Neural cell (in vitro differentiated cells): ENCODE data around the gene LRRC2. TPM values are rescaled to one million over a fixed set of nuclear protein-coding genes. Genes with fewer than 3 reads are reported as not detected.

Source experiments
- H2AFZ ChIP-seq: fragments of 200-600, 300-800 bp; sonication (generic), shearing (Covaris generic); 2 replicates; pipeline ENCODE4 v1.6.0; 2014; ENCODE audit warnings: low read depth, mild to moderate bottlenecking, antibody characterized with exemption, low read length, moderate library complexity
- H3F3A ChIP-seq: fragments of 200-600 bp; shearing (Covaris generic); 2 replicates; pipeline ENCODE4 v1.6.1; 2016; ENCODE audit warnings: mild to moderate bottlenecking, moderate library complexity, mixed read lengths, antibody characterized with exemption, low read length; ENCODE audit not compliant: insufficient read depth, poor library complexity, severe bottlenecking
- H3K27ac ChIP-seq: fragments of 200-600, 300-800 bp; sonication (generic), shearing (Covaris generic); 2 replicates; pipeline ENCODE4 v1.5.1; 2014; ENCODE audit warnings: mild to moderate bottlenecking, low read length, moderate library complexity
- H3K27me3 ChIP-seq: fragments of 300-800, 200-600 bp; sonication (generic), shearing (Covaris generic); 2 replicates; pipeline ENCODE4 v1.6.0; 2014; ENCODE audit warnings: mild to moderate bottlenecking, low read depth, low read length, moderate library complexity; ENCODE audit not compliant: insufficient read depth
- H3K36me3 ChIP-seq: fragments of 300-800, 200-600 bp; sonication (generic), shearing (Covaris generic); 2 replicates; pipeline ENCODE4 v1.5.1; 2014; ENCODE audit warnings: mild to moderate bottlenecking, antibody characterized with exemption, low read length, moderate library complexity; ENCODE audit not compliant: insufficient read depth
- H3K4me2 ChIP-seq: fragments of 300-800, 200-600 bp; sonication (generic), shearing (Covaris generic); 2 replicates; pipeline ENCODE4 v1.6.0; 2014; ENCODE audit warnings: mild to moderate bottlenecking, low read length
- H3K4me3 ChIP-seq: fragments of 300-800, 200-600 bp; sonication (generic), shearing (Covaris generic); 2 replicates; pipeline ENCODE4 v1.5.1; 2014; ENCODE audit warnings: mild to moderate bottlenecking, low read length, moderate library complexity
- H3K79me2 ChIP-seq: fragments of 200-600 bp; shearing (Covaris generic); replicated peaks from 2 replicates; pipeline ENCODE4 v1.6.0; 2014; ENCODE audit warnings: mild to moderate bottlenecking, low read length, moderate library complexity; ENCODE audit not compliant: insufficient read depth
- H3K9ac ChIP-seq: fragments of 300-800, 200-600 bp; sonication (generic), shearing (Covaris generic); 2 replicates; pipeline ENCODE4 v1.6.1; 2016; ENCODE audit warnings: mild to moderate bottlenecking, low read length, mixed read lengths
- H3K9me2 ChIP-seq: fragments of 200-600 bp; shearing (Covaris generic); 2 replicates; pipeline ENCODE4 v1.6.1; 2016; ENCODE audit warnings: mild to moderate bottlenecking, low read length, mixed read lengths; ENCODE audit not compliant: insufficient read depth
- H3K9me3 ChIP-seq: fragments of 200-600, 300-800 bp; sonication (generic), shearing (Covaris generic); 2 replicates; pipeline ENCODE4 v1.6.1; 2016; ENCODE audit warnings: mild to moderate bottlenecking, mixed run types, low read length, moderate library complexity, mixed read lengths
- H4K20me1 ChIP-seq: fragments of 200-600 bp; shearing (Covaris generic); 2 replicates; pipeline ENCODE4 v1.6.1; 2016; ENCODE audit warnings: mild to moderate bottlenecking, mixed run types; ENCODE audit not compliant: insufficient read depth
- CTCF ChIP-seq: fragments of 450-650 bp; IDR thresholded peaks from 2 replicates; pipeline ENCODE4 v1.5.1; 2014; ENCODE audit warnings: antibody characterized with exemption, mild to moderate bottlenecking, moderate library complexity; ENCODE audit not compliant: poor library complexity, severe bottlenecking
- EP300 ChIP-seq: fragments of 450-650 bp; conservative IDR thresholded peaks from 2 replicates; pipeline ENCODE4 v1.6.1; 2014; ENCODE audit warnings: antibody characterized with exemption, mild to moderate bottlenecking, moderate library complexity; ENCODE audit not compliant: poor library complexity, severe bottlenecking
- EZH2 ChIP-seq: fragments of 200-600, 300-800 bp; shearing (Covaris generic), sonication (generic); IDR thresholded peaks from 2 replicates; pipeline ENCODE4 v1.6.1; 2014; ENCODE audit warnings: antibody characterized with exemption, low read length, borderline replicate concordance, mild to moderate bottlenecking; ENCODE audit not compliant: insufficient read depth, poor library complexity, severe bottlenecking
- MXI1 ChIP-seq: fragments of 450-650 bp; conservative IDR thresholded peaks from 2 replicates; pipeline ENCODE4 v1.6.1; 2014; ENCODE audit warnings: antibody characterized with exemption, mild to moderate bottlenecking; ENCODE audit not compliant: poor library complexity, severe bottlenecking
- POLR2AphosphoS5 ChIP-seq: IDR thresholded peaks from 2 replicates; pipeline ENCODE4 v1.6.1; 2012
- RAD21 ChIP-seq: fragments of 450-650 bp; conservative IDR thresholded peaks from 2 replicates; pipeline ENCODE4 v1.6.1; 2014; ENCODE audit warnings: antibody characterized with exemption, mild to moderate bottlenecking, moderate library complexity
- REST ChIP-seq: IDR thresholded peaks from 2 replicates; pipeline ENCODE4 v1.6.1; 2012; ENCODE audit warnings: borderline replicate concordance
- SMC3 ChIP-seq: fragments of 450-650 bp; conservative IDR thresholded peaks from 2 replicates; pipeline ENCODE4 v1.6.1; 2014; ENCODE audit warnings: antibody characterized with exemption, mild to moderate bottlenecking, moderate library complexity; ENCODE audit not compliant: poor library complexity
- TAF1 ChIP-seq: IDR thresholded peaks from 2 replicates; pipeline ENCODE4 v1.6.1; 2012; ENCODE audit warnings: low read depth
- polyA plus RNA-seq: library from polyadenylated mRNA; depleted of rRNA; stranded (reverse); fragments of >200 nt; gene quantifications from 2 replicates; pipeline ENCODE4 v1.2.3, GENCODE V29; 2014

Gene LRRC2
- polyA plus RNA-seq, 1 donor from 2014 or later, result not detected

- Histone ChIP-seq H3K4me2 (no peak overlapping the region), H3K36me3 (no peaks in the 10 kb centered on the region), H4K20me1 (no peaks in the 10 kb centered on the region), H3K9me2 (no peaks in the 10 kb centered on the region), H3K27me3 (no peaks in the 10 kb centered on the region), H3F3A (no peaks in the 10 kb centered on the region), H2AFZ (no peak overlapping the region), H3K27ac (no peak overlapping the region), H3K79me2 (no peaks in the 10 kb centered on the region), H3K9me3 (no peaks in the 10 kb centered on the region), H3K4me3 (no peak overlapping the region), H3K9ac (no peak overlapping the region)
- TF ChIP-seq EP300 (no peak), EZH2 (no peak)
These were observed 45.6 kb downstream of the LRRC2 start for GRCh38 chr3:46520531-46520930.

- Histone ChIP-seq H3K27me3 (no peaks in the 10 kb centered on the region), H3K9me3 (no peaks in the 10 kb centered on the region), H3F3A (no peaks in the 10 kb centered on the region), H3K4me2 (no peak overlapping the region), H2AFZ (no peak overlapping the region), H3K79me2 (no peaks in the 10 kb centered on the region), H3K27ac (no peak overlapping the region), H3K36me3 (no peaks in the 10 kb centered on the region), H3K9me2 (no peaks in the 10 kb centered on the region), H3K4me3 (no peak overlapping the region), H3K9ac (no peak overlapping the region), H4K20me1 (no peaks in the 10 kb centered on the region)
- no peak for TF ChIP-seq EP300
- TF ChIP-seq RAD21, result no peak
- TF ChIP-seq SMC3, result no peak
- TF ChIP-seq TAF1, result no peak
- no peak for TF ChIP-seq CTCF
- no peak for TF ChIP-seq REST
- TF ChIP-seq POLR2AphosphoS5, result no peak
- no peak for TF ChIP-seq EZH2
- no peak for TF ChIP-seq MXI1
These were observed 46.1 kb downstream of the LRRC2 start for GRCh38 chr3:46519952-46520351.

GRCh38 chr3:46517784-46518181 is 48.3 kb downstream of the LRRC2 start:
- no peaks in the 10 kb centered on the region for H3K9me3 ChIP-seq
- H4K20me1 ChIP-seq, result no peaks in the 10 kb centered on the region
- no peak overlapping the region for H3K4me3 ChIP-seq
- TF ChIP-seq SMC3 (no peak), EP300 (no peak), RAD21 (no peak), EZH2 (no peak), TAF1 (no peak), MXI1 (no peak), CTCF (no peak), POLR2AphosphoS5 (no peak), REST (no peak)
- H3K4me2 ChIP-seq, result no peak overlapping the region
- no peaks in the 10 kb centered on the region for H3K79me2 ChIP-seq
- no peaks in the 10 kb centered on the region for H3K36me3 ChIP-seq
- no peaks in the 10 kb centered on the region for H3K9me2 ChIP-seq
- no peak overlapping the region for H3K27ac ChIP-seq
- H3K9ac ChIP-seq, result no peak overlapping the region
- no peaks in the 10 kb centered on the region for H3K27me3 ChIP-seq
- no peak overlapping the region for H2AFZ ChIP-seq
- H3F3A ChIP-seq, result no peaks in the 10 kb centered on the region
